ENCODE measurements around the gene RGS10. TPM values are rescaled to one million over a fixed set of nuclear protein-coding genes. Genes with fewer than 3 reads are reported as not detected.

Gene RGS10
- total and polyA plus RNA-seq, 3 experiments from 2014 or later, result 127 to 182 (median 130) TPM

GRCh38 chr10:119452396-119452795, 90.1 kb downstream of the RGS10 start:
- Mint-ChIP-seq H3K9me3 (no peaks in the 10 kb centered on the region), H3K4me3 (no peak overlapping the region), H3K27me3 (no peaks in the 10 kb centered on the region), H3K4me1 (no peaks in the 10 kb centered on the region), H3K36me3 (peaks cover 0 to 51% (median 3%) of the 10 kb centered on the region in 3 donors), H3K27ac (no peak overlapping the region)
- H3K27ac ChIP-seq (ENCODE audit: low read depth, low read length), result no peak overlapping the region
- H3K4me3 ChIP-seq (ENCODE audit: low read length), result no peak overlapping the region
- H3K9me3 ChIP-seq (ENCODE audit: low read length), result no peaks in the 10 kb centered on the region
- ChIA-PET CTCF (no interaction called here), POLR2A (no interaction called here)
- no peaks in the 10 kb centered on the region for H3K4me1 ChIP-seq (ENCODE audit: insufficient read depth, low read length)
- no peak for DNase-seq
- no peaks in the 10 kb centered on the region for H3K36me3 ChIP-seq (ENCODE audit: insufficient read depth, low read length)
- H3K27me3 ChIP-seq (ENCODE audit: insufficient read depth, low read length, poor library complexity, severe bottlenecking), result no peaks in the 10 kb centered on the region

- peak overlapping the region in 1 of 8 donors; percentile 5 for H3K27ac Mint-ChIP-seq
- Histone ChIP-seq H3K27ac (ENCODE audit: low read depth, low read length) (no peak overlapping the region), H3K36me3 (ENCODE audit: insufficient read depth, low read length) (no peaks in the 10 kb centered on the region), H3K4me1 (ENCODE audit: insufficient read depth, low read length) (no peaks in the 10 kb centered on the region), H3K4me3 (ENCODE audit: low read length) (no peak overlapping the region), H3K27me3 (ENCODE audit: insufficient read depth, low read length, poor library complexity, severe bottlenecking) (no peaks in the 10 kb centered on the region), H3K9me3 (ENCODE audit: low read length) (no peaks in the 10 kb centered on the region)
- no peaks in the 10 kb centered on the region for H3K27me3 Mint-ChIP-seq
- no peak overlapping the region for H3K4me3 Mint-ChIP-seq
- ChIA-PET POLR2A (no interaction called here), CTCF (no interaction called here)
- H3K36me3 Mint-ChIP-seq, result peaks cover 0 to 55% (median 3%) of the 10 kb centered on the region in 3 donors
- no peaks in the 10 kb centered on the region for H3K9me3 Mint-ChIP-seq
- DNase-seq, result no peak
- no peaks in the 10 kb centered on the region for H3K4me1 Mint-ChIP-seq
Observed at GRCh38 chr10:119451300-119451896, 91.1 kb downstream of the RGS10 start.

GRCh38 chr10:119450606-119451299, 91.8 kb downstream of the RGS10 start:
- no peak overlapping the region for H3K4me3 ChIP-seq (ENCODE audit: low read length)
- H3K4me3 Mint-ChIP-seq, result no peak overlapping the region
- no peak for DNase-seq
- CTCF ChIA-PET, result no interaction called here
- H3K27ac Mint-ChIP-seq, result no peak overlapping the region
- H3K36me3 Mint-ChIP-seq, result peaks cover 0 to 53% (median 3%) of the 10 kb centered on the region in 3 donors
- H3K4me1 ChIP-seq (ENCODE audit: insufficient read depth, low read length), result no peaks in the 10 kb centered on the region
- H3K9me3 ChIP-seq (ENCODE audit: low read length), result no peaks in the 10 kb centered on the region
- no peaks in the 10 kb centered on the region for H3K27me3 ChIP-seq (ENCODE audit: insufficient read depth, low read length, poor library complexity, severe bottlenecking)
- POLR2A ChIA-PET, result no interaction called here
- no peak overlapping the region for H3K27ac ChIP-seq (ENCODE audit: low read depth, low read length)
- peaks cover 3 to 5% (median 5%) of the 10 kb centered on the region in 3 donors for H3K4me1 Mint-ChIP-seq
- H3K9me3 Mint-ChIP-seq, result no peaks in the 10 kb centered on the region
- no peaks in the 10 kb centered on the region for H3K27me3 Mint-ChIP-seq
- no peaks in the 10 kb centered on the region for H3K36me3 ChIP-seq (ENCODE audit: insufficient read depth, low read length)

Other genes with a start within 250 kb of the RGS10 start
- 100 to 1,000 TPM; 201 to 207 TPM for gene TIAL1, start 54.2 kb upstream of the RGS10 start, total RNA-seq
- gene TIAL1, start 54.2 kb upstream of the RGS10 start, polyA plus RNA-seq, result 15.0 TPM
- 10 to 100 TPM; 12.0 to 12.5 TPM for gene BAG3, start 108.7 kb upstream of the RGS10 start, total RNA-seq
- 11.3 TPM for gene BAG3, start 108.7 kb upstream of the RGS10 start, polyA plus RNA-seq
- gene INPP5F, start 183.3 kb upstream of the RGS10 start, total RNA-seq, result 10 to 100 TPM; 22.3 to 23.0 TPM
- gene INPP5F, start 183.3 kb upstream of the RGS10 start, polyA plus RNA-seq, result 4.4 TPM

Data from CD8-positive, alpha-beta memory T cell (primary cell).